CD4-positive, CD25-positive, alpha-beta regulatory T cell (primary cell): Measurements from ENCODE around the gene SLC35D1. TPM values are rescaled to one million over a fixed set of nuclear protein-coding genes. Genes with fewer than 3 reads are reported as not detected.

ENCODE experiments used
- ATAC-seq, 2 donors: fragments of 150-1000 bp; cut with Tn5 transposase; one replicate each; pipeline ENCODE4 v1.10.0; 2021; ENCODE audit warnings: low read depth in 2 of 2, moderate number of reproducible peaks in 2 of 2, moderate library complexity in 1 of 2
- DNase-seq, 3 donors: peaks; one replicate each; pipeline versions ENCODE4 v3.0.0 to v3.0.0-alpha.2; 2012 to 2022; ENCODE audit warnings: mixed read lengths in 1 of 3
- H3K27ac ChIP-seq: one replicate; pipeline ENCODE4 v1.7.0; 2013; ENCODE audit warnings: mild to moderate bottlenecking, low read length; ENCODE audit not compliant: insufficient read depth, poor library complexity, severe bottlenecking
- H3K27me3 ChIP-seq: one replicate; pipeline ENCODE4 v1.7.0; 2013; ENCODE audit warnings: low read length; ENCODE audit not compliant: control insufficient read depth, insufficient read depth
- H3K36me3 ChIP-seq: one replicate; pipeline ENCODE4 v1.7.0; 2013; ENCODE audit warnings: mild to moderate bottlenecking, low read length, moderate library complexity; ENCODE audit not compliant: control insufficient read depth, insufficient read depth
- H3K4me1 ChIP-seq: 2 replicates; pipeline ENCODE4 v1.7.0; 2013; ENCODE audit warnings: mild to moderate bottlenecking, low read length; ENCODE audit not compliant: insufficient read depth, control insufficient read depth, poor library complexity, severe bottlenecking
- H3K4me3 ChIP-seq: one replicate; pipeline ENCODE4 v1.7.0; 2013; ENCODE audit warnings: low read depth, mild to moderate bottlenecking, low read length, moderate library complexity
- H3K9me3 ChIP-seq, 2 experiments: 1 replicate in 1 of 2; 2 replicates in 1 of 2; pipeline ENCODE4 v1.7.0; 2013; ENCODE audit warnings: low read length in 2 of 2, mild to moderate bottlenecking in 1 of 2, moderate library complexity in 1 of 2; ENCODE audit not compliant: control insufficient read depth in 2 of 2
- H3K27ac Mint-ChIP-seq, 3 donors: one replicate each; pipeline ENCODE4 v1.8.0; 2020 to 2022; ENCODE audit warnings: mild to moderate bottlenecking in 3 of 3, mixed read lengths in 3 of 3, moderate library complexity in 2 of 3
- H3K27me3 Mint-ChIP-seq: one replicate; pipeline ENCODE4 v1.8.0; 2022; ENCODE audit warnings: mild to moderate bottlenecking, mixed read lengths
- H3K36me3 Mint-ChIP-seq: one replicate; pipeline ENCODE4 v1.8.0; 2020; ENCODE audit warnings: mixed read lengths
- H3K4me1 Mint-ChIP-seq, 4 donors: one replicate each; pipeline ENCODE4 v1.8.0; 2020 to 2022; ENCODE audit warnings: mixed read lengths in 4 of 4, mild to moderate bottlenecking in 1 of 4
- H3K4me3 Mint-ChIP-seq, 4 donors: one replicate each; pipeline ENCODE4 v1.8.0; 2020 to 2022; ENCODE audit warnings: mild to moderate bottlenecking in 4 of 4, mixed read lengths in 4 of 4, moderate library complexity in 3 of 4
- H3K9me3 Mint-ChIP-seq, 7 donors: one replicate each; pipeline ENCODE4 v1.8.0; 2020 to 2022; ENCODE audit warnings: mixed read lengths in 7 of 7, mild to moderate bottlenecking in 3 of 7, moderate library complexity in 2 of 7
- polyA plus RNA-seq, 4 donors: library from polyadenylated mRNA; unstranded; fragments of 300-500 nt; fragmentation: Illumina TruSeq; gene quantifications; one replicate each; pipeline ENCODE4 v1.2.3, GENCODE V29; 2021
- total RNA-seq: library from RNA; stranded (reverse); gene quantifications from one replicate; pipeline ENCODE4 v1.2.3, GENCODE V29; 2022

SLC35D1 gene
- total and polyA plus RNA-seq, 5 donors from 2014 or later, result 5.3 to 16.7 (median 8.4) TPM

- peak overlapping the region; percentile 9 for H3K27ac ChIP-seq
- Mint-ChIP-seq H3K4me3 (no peak overlapping the region), H3K27me3 (no peaks in the 10 kb centered on the region), H3K9me3 (no peaks in the 10 kb centered on the region), H3K36me3 (peaks cover 38% of the 10 kb centered on the region), H3K4me1 (peaks cover 0 to 10% (median 4%) of the 10 kb centered on the region in 4 donors), H3K27ac (peak overlapping the region in 1 of 3 donors; percentile 22)
- H3K4me1 ChIP-seq, result peaks cover under 1% of the 10 kb centered on the region
- H3K9me3 ChIP-seq, result no peaks in the 10 kb centered on the region
- DNase-seq, result no peak
- no peak overlapping the region for H3K4me3 ChIP-seq
- peaks cover 68% of the 10 kb centered on the region for H3K36me3 ChIP-seq
- no peaks in the 10 kb centered on the region for H3K27me3 ChIP-seq
- ATAC-seq, result no peak
These were observed 49.8 kb downstream of the SLC35D1 start for GRCh38 chr1:67004176-67004575.

GRCh38 chr1:67001682-67002425 lies 52.1 kb downstream of the SLC35D1 start:
- no peak overlapping the region for H3K27ac ChIP-seq
- Mint-ChIP-seq H3K4me1 (peaks cover 0 to 16% (median 9%) of the 10 kb centered on the region in 4 donors), H3K27ac (peak overlapping the region; percentile 5 to 75 (median 33)), H3K27me3 (no peaks in the 10 kb centered on the region), H3K4me3 (no peak overlapping the region), H3K9me3 (no peaks in the 10 kb centered on the region), H3K36me3 (peaks cover 23% of the 10 kb centered on the region)
- peaks cover 68% of the 10 kb centered on the region for H3K36me3 ChIP-seq
- peaks cover 6% of the 10 kb centered on the region for H3K4me1 ChIP-seq
- H3K4me3 ChIP-seq, result no peak overlapping the region
- no peak for ATAC-seq
- no peak for DNase-seq
- H3K27me3 ChIP-seq, result no peaks in the 10 kb centered on the region
- no peaks in the 10 kb centered on the region for H3K9me3 ChIP-seq

- peaks cover 4 to 24% (median 17%) of the 10 kb centered on the region in 4 donors for H3K4me1 Mint-ChIP-seq
These were observed 54.1 kb downstream of the SLC35D1 start for GRCh38 chr1:66999640-67000400.

GRCh38 chr1:66998972-66999371 lies 55.0 kb downstream of the SLC35D1 start:
- DNase-seq, result no peak
- Mint-ChIP-seq H3K27me3 (no peaks in the 10 kb centered on the region), H3K4me3 (no peak overlapping the region), H3K36me3 (peaks cover 20% of the 10 kb centered on the region), H3K4me1 (peaks cover 4 to 24% (median 17%) of the 10 kb centered on the region in 4 donors), H3K9me3 (no peaks in the 10 kb centered on the region), H3K27ac (peak overlapping the region in 1 of 3 donors; percentile 15)
- Histone ChIP-seq H3K36me3 (peaks cover 47% of the 10 kb centered on the region), H3K27me3 (no peaks in the 10 kb centered on the region), H3K9me3 (no peaks in the 10 kb centered on the region), H3K4me3 (no peak overlapping the region), H3K27ac (no peak overlapping the region), H3K4me1 (peaks cover 6% of the 10 kb centered on the region)
- ATAC-seq, result no peak

More at GRCh38 chr1:66999640-67000400, 54.1 kb downstream of the SLC35D1 start:
- Mint-ChIP-seq H3K36me3 (peaks cover 24% of the 10 kb centered on the region), H3K27ac (peak overlapping the region in 1 of 3 donors; percentile 43), H3K27me3 (no peaks in the 10 kb centered on the region), H3K9me3 (no peaks in the 10 kb centered on the region), H3K4me3 (no peak overlapping the region)
- Histone ChIP-seq H3K4me3 (no peak overlapping the region), H3K4me1 (peaks cover 6% of the 10 kb centered on the region), H3K9me3 (no peaks in the 10 kb centered on the region), H3K27me3 (no peaks in the 10 kb centered on the region), H3K36me3 (peaks cover 53% of the 10 kb centered on the region), H3K27ac (no peak overlapping the region)
- DNase-seq (no peak), ATAC-seq (no peak)

- Mint-ChIP-seq H3K36me3 (peaks cover 5% of the 10 kb centered on the region), H3K4me1 (peaks cover 4 to 18% (median 15%) of the 10 kb centered on the region in 4 donors), H3K4me3 (no peak overlapping the region), H3K27ac (peak overlapping the region in 1 of 3 donors; percentile 14), H3K27me3 (no peaks in the 10 kb centered on the region), H3K9me3 (no peaks in the 10 kb centered on the region)
- DNase-seq (peak; percentile 27 to 81 (median 61)), ATAC-seq (peak; percentile 73 to 79)
- Histone ChIP-seq H3K27ac (peak overlapping the region; percentile 25), H3K4me3 (no peak overlapping the region), H3K36me3 (peaks cover 26% of the 10 kb centered on the region), H3K4me1 (peaks cover 6% of the 10 kb centered on the region), H3K27me3 (no peaks in the 10 kb centered on the region), H3K9me3 (no peaks in the 10 kb centered on the region)
These were observed 57.8 kb downstream of the SLC35D1 start for GRCh38 chr1:66996018-66996682.

- H3K9me3 ChIP-seq, result no peaks in the 10 kb centered on the region
- no peaks in the 10 kb centered on the region for H3K9me3 Mint-ChIP-seq
- H3K27me3 Mint-ChIP-seq, result no peaks in the 10 kb centered on the region
- H3K36me3 Mint-ChIP-seq, result peaks cover 11% of the 10 kb centered on the region
- no peak overlapping the region for H3K27ac ChIP-seq
- H3K4me1 Mint-ChIP-seq, result peaks cover under 1 to 13% (median 11%) of the 10 kb centered on the region in 4 donors
- DNase-seq (no peak), ATAC-seq (no peak)
- no peak overlapping the region for H3K4me3 ChIP-seq
- H3K4me1 ChIP-seq, result no peaks in the 10 kb centered on the region
- H3K4me3 Mint-ChIP-seq, result no peak overlapping the region
- no peaks in the 10 kb centered on the region for H3K27me3 ChIP-seq
- no peak overlapping the region for H3K27ac Mint-ChIP-seq
- peaks cover 19% of the 10 kb centered on the region for H3K36me3 ChIP-seq
These were observed 60.9 kb downstream of the SLC35D1 start for GRCh38 chr1:66993076-66993475.

GRCh38 chr1:66985835-66986234 lies 68.1 kb downstream of the SLC35D1 start:
- no peaks in the 10 kb centered on the region for H3K27me3 ChIP-seq
- ATAC-seq (no peak), DNase-seq (no peak)
- H3K27ac ChIP-seq, result no peak overlapping the region
- H3K4me1 ChIP-seq, result peaks cover 14% of the 10 kb centered on the region
- peaks cover 58% of the 10 kb centered on the region for H3K36me3 ChIP-seq
- H3K4me3 ChIP-seq, result no peak overlapping the region
- H3K36me3 Mint-ChIP-seq, result peaks cover 30% of the 10 kb centered on the region
- no peaks in the 10 kb centered on the region for H3K9me3 ChIP-seq
- H3K4me1 Mint-ChIP-seq, result peaks cover 17 to 36% (median 27%) of the 10 kb centered on the region in 4 donors
- H3K27ac Mint-ChIP-seq, result no peak overlapping the region
- H3K4me3 Mint-ChIP-seq, result no peak overlapping the region
- no peaks in the 10 kb centered on the region for H3K27me3 Mint-ChIP-seq
- no peaks in the 10 kb centered on the region for H3K9me3 Mint-ChIP-seq
